ENCODE data around the gene RTN4R.

RTN4R gene

GRCh38 chr22:20257212-20258020, 10.7 kb downstream of the RTN4R start:
- no peak for DNase-seq (ENCODE audit: low read depth)

- DNase-seq (ENCODE audit: low read depth) = no peak
These were observed 11.4 kb downstream of the RTN4R start for GRCh38 chr22:20256551-20257211.

GRCh38 chr22:20256027-20256426, 12.1 kb downstream of the RTN4R start:
- DNase-seq (ENCODE audit: low read depth) = no peak

- DNase-seq (ENCODE audit: low read depth) = no peak
These were observed 12.9 kb downstream of the RTN4R start for GRCh38 chr22:20254975-20255946.

GRCh38 chr22:20253161-20253560, 15.0 kb downstream of the RTN4R start:
- DNase-seq (ENCODE audit: low read depth) = no peak

- DNase-seq (ENCODE audit: low read depth) = no peak
These were observed 16.1 kb downstream of the RTN4R start for GRCh38 chr22:20251981-20252380.

- DNase-seq (ENCODE audit: low read depth) = no peak
These were observed 16.6 kb downstream of the RTN4R start for GRCh38 chr22:20251491-20251890.

GRCh38 chr22:20249797-20250354, 18.2 kb downstream of the RTN4R start:
- no peak for DNase-seq (ENCODE audit: low read depth)

- no peak for DNase-seq (ENCODE audit: low read depth)
These were observed 19.6 kb downstream of the RTN4R start for GRCh38 chr22:20248461-20248978.

GRCh38 chr22:20247608-20248171, 20.4 kb downstream of the RTN4R start:
- DNase-seq (ENCODE audit: low read depth) = no peak

GRCh38 chr22:20247010-20247505, 21.1 kb downstream of the RTN4R start:
- no peak for DNase-seq (ENCODE audit: low read depth)

- DNase-seq (ENCODE audit: low read depth) = no peak
These were observed 21.6 kb downstream of the RTN4R start for GRCh38 chr22:20246368-20247009.

- no peak for DNase-seq (ENCODE audit: low read depth)
These were observed 22.3 kb downstream of the RTN4R start for GRCh38 chr22:20245577-20246367.

GRCh38 chr22:20244691-20245576, 23.2 kb downstream of the RTN4R start:
- DNase-seq (ENCODE audit: low read depth) = no peak

- no peak for DNase-seq (ENCODE audit: low read depth)
These were observed 23.9 kb downstream of the RTN4R start for GRCh38 chr22:20244250-20244648.

GRCh38 chr22:20243537-20244249, 24.4 kb downstream of the RTN4R start:
- DNase-seq (ENCODE audit: low read depth) = peak; percentile 83

GRCh38 chr22:20243176-20243536, 25.0 kb downstream of the RTN4R start:
- DNase-seq (ENCODE audit: low read depth) = no peak

All from CMK (cell line).